ENCODE results near the gene TBRG4.

Gene TBRG4

GRCh38 chr7:45074528-45075354 lies 36.8 kb downstream of the TBRG4 start:
- no peak for DNase-seq (ENCODE audit: low spot score)

GRCh38 chr7:45073786-45074527 lies 37.5 kb downstream of the TBRG4 start:
- DNase-seq (ENCODE audit: low spot score) = no peak

GRCh38 chr7:45073031-45073785 lies 38.3 kb downstream of the TBRG4 start:
- DNase-seq (ENCODE audit: low spot score) = no peak

- DNase-seq (ENCODE audit: low spot score) = no peak
These were observed 39.1 kb downstream of the TBRG4 start for GRCh38 chr7:45072131-45073030.

GRCh38 chr7:45071528-45071927 lies 40.0 kb downstream of the TBRG4 start:
- DNase-seq (ENCODE audit: low spot score) = no peak

GRCh38 chr7:45070254-45070642 lies 41.2 kb downstream of the TBRG4 start:
- no peak for DNase-seq (ENCODE audit: low spot score)

GRCh38 chr7:45069444-45070253 lies 41.8 kb downstream of the TBRG4 start:
- no peak for DNase-seq (ENCODE audit: low spot score)

GRCh38 chr7:45068236-45069023 lies 43.1 kb downstream of the TBRG4 start:
- no peak for DNase-seq (ENCODE audit: low spot score)

GRCh38 chr7:45067582-45067981 lies 43.9 kb downstream of the TBRG4 start:
- DNase-seq (ENCODE audit: low spot score) = no peak

- no peak for DNase-seq (ENCODE audit: low spot score)
These were observed 45.1 kb downstream of the TBRG4 start for GRCh38 chr7:45066409-45066808.

- DNase-seq (ENCODE audit: low spot score) = no peak
These were observed 46.2 kb downstream of the TBRG4 start for GRCh38 chr7:45065031-45065995.

- DNase-seq (ENCODE audit: low spot score) = no peak
These were observed 47.3 kb downstream of the TBRG4 start for GRCh38 chr7:45064047-45064725.

- no peak for DNase-seq (ENCODE audit: low spot score)
These were observed 49.6 kb downstream of the TBRG4 start for GRCh38 chr7:45061806-45062425.

GRCh38 chr7:45061352-45061751 lies 50.1 kb downstream of the TBRG4 start:
- DNase-seq (ENCODE audit: low spot score) = no peak

GRCh38 chr7:45060295-45060694 lies 51.2 kb downstream of the TBRG4 start:
- DNase-seq (ENCODE audit: low spot score) = no peak

GRCh38 chr7:45057878-45058277 lies 53.6 kb downstream of the TBRG4 start:
- no peak for DNase-seq (ENCODE audit: low spot score)

GRCh38 chr7:45055594-45056219 lies 55.8 kb downstream of the TBRG4 start:
- DNase-seq (ENCODE audit: low spot score) = no peak
